ENCODE measurements around the gene TRABD2B. TPM values are rescaled to one million over a fixed set of nuclear protein-coding genes. Genes with fewer than 3 reads are reported as not detected.

Gene TRABD2B
- total and polyA plus RNA-seq, 2 of the 13 experiments (the other 11 are each of a cell fraction or from before 2014, with no cell fraction given), result 0.04 TPM; not detected in 1

DNA sequence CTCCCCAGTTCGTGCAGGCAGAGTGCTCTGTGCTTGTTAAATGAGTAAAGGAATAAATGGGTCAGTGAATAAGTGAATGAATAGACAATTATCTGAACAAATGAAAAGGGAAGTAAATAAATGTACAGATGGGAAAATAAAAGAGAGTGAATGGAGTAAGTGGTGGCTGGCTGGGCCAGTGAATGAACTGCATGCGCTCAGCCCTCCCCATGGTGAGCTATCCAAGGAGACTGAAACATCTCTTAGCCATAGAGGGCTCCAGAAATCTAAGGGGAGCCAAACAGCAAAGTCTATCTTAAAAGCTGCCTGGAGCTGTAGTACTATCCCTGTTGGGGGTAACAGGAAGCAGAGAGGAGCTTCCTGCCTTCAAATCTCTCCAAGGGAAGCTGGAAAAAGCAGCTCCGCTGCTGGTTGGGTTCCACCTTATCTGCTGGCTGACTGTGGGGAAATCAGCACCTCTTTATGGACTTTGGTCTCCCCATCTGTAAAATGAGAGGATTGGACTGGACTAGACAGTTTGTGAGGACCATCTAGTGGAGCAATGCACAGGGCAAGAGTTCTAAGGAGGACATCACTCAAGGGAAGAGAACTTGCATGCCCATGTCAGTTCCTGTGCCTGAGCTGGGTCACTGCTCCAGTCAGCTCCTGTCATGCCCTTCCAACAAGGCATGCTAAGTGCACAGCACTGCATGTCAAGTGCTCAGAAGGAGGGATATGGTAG is 77.9 kb downstream of the TRABD2B start (continued):
- peak; percentile 42; the same call in 1 of the 2 replicates for TF ChIP-seq MYPOP (CRISPR knock-in tag; IDR thresholded peaks at IDR 0.05)
- TF ChIP-seq IKZF4 (CRISPR knock-in tag; IDR thresholded peaks at IDR 0.05; ENCODE audit: borderline replicate concordance, low read depth, not compliant biosample characterization), result no peak
- TF ChIP-seq ATAD3A (CRISPR knock-in tag; IDR thresholded peaks at IDR 0.05), result no peak
- TF ChIP-seq IRF9 (CRISPR knock-in tag; IDR thresholded peaks at IDR 0.05; ENCODE audit: borderline replicate concordance), result no peak
- peak; percentile 9; the same call in 1 of the 2 replicates for TF ChIP-seq SKIL (CRISPR knock-in tag; IDR thresholded peaks at IDR 0.05; ENCODE audit: borderline replicate concordance)
- TF ChIP-seq HIVEP1 (CRISPR knock-in tag; IDR thresholded peaks at IDR 0.05), result peak; percentile 71; the same call in 1 of the 2 replicates
- no peak for TF ChIP-seq NONO (IDR thresholded peaks at IDR 0.05)
- TF ChIP-seq NONO (CRISPR knock-in tag; conservative IDR thresholded peaks at IDR 0.05), result no peak; the same call in 1 of the 2 replicates
- no peak for TF ChIP-seq PRDM10 (CRISPR knock-in tag; IDR thresholded peaks at IDR 0.05; ENCODE audit: low read depth)
- TF ChIP-seq ZNF296 (CRISPR knock-in tag; conservative IDR thresholded peaks at IDR 0.05), result no peak
- no peak for TF ChIP-seq ZNF33A (CRISPR knock-in tag; IDR thresholded peaks at IDR 0.05; ENCODE audit: borderline replicate concordance)
- TF ChIP-seq PAXIP1 (CRISPR knock-in tag; conservative IDR thresholded peaks at IDR 0.05), result peak; percentile 71
- no peak for TF ChIP-seq ZNF569 (CRISPR knock-in tag; IDR thresholded peaks at IDR 0.05; ENCODE audit: borderline replicate concordance)
- TF ChIP-seq YEATS2 (CRISPR knock-in tag; IDR thresholded peaks at IDR 0.05; ENCODE audit: borderline replicate concordance), result no peak
